ENCODE measurements around the gene PRR5L.

Gene PRR5L

GRCh38 chr11:36308577-36308976, 12.5 kb downstream of the PRR5L start:
- Histone ChIP-seq H3K27me3 (replicated peaks) (no peaks in the 10 kb centered on the region), H3K4me3 (ENCODE audit: low read depth, low read length) (no peak overlapping the region), H3K36me3 (replicated peaks) (no peaks in the 10 kb centered on the region), H3K27ac (no peak overlapping the region)
- TF ChIP-seq CTCF (IDR thresholded peaks at IDR 0.05; ENCODE audit: low read depth, low read length, missing control alignments), result no peak
- in situ Hi-C loops (cut with HindIII; ENCODE audit: low pct_ligation_motif_present, low sequenced_read_pairs), result no loop called here
- no peak for DNase-seq

GRCh38 chr11:36309779-36310178, 13.7 kb downstream of the PRR5L start:
- Histone ChIP-seq H3K27ac (peak overlapping the region; percentile 64), H3K27me3 (replicated peaks) (no peaks in the 10 kb centered on the region), H3K36me3 (replicated peaks) (no peaks in the 10 kb centered on the region), H3K4me3 (ENCODE audit: low read depth, low read length) (no peak overlapping the region)
- in situ Hi-C loops (cut with HindIII; ENCODE audit: low pct_ligation_motif_present, low sequenced_read_pairs), result no loop called here
- TF ChIP-seq CTCF (IDR thresholded peaks at IDR 0.05; ENCODE audit: low read depth, low read length, missing control alignments), result no peak
- no peak for DNase-seq

- in situ Hi-C loops (cut with HindIII; ENCODE audit: low pct_ligation_motif_present, low sequenced_read_pairs), result no loop called here
- Histone ChIP-seq H3K4me3 (ENCODE audit: low read depth, low read length) (no peak overlapping the region), H3K27me3 (replicated peaks) (no peaks in the 10 kb centered on the region), H3K36me3 (replicated peaks) (no peaks in the 10 kb centered on the region), H3K27ac (peak overlapping the region; percentile 54)
- no peak for TF ChIP-seq CTCF (IDR thresholded peaks at IDR 0.05; ENCODE audit: low read depth, low read length, missing control alignments)
- DNase-seq, result no peak
These were observed 16.0 kb downstream of the PRR5L start for GRCh38 chr11:36311926-36312595.

- Histone ChIP-seq H3K27me3 (replicated peaks) (no peaks in the 10 kb centered on the region), H3K4me3 (ENCODE audit: low read depth, low read length) (no peak overlapping the region), H3K27ac (peak overlapping the region; percentile 54), H3K36me3 (replicated peaks) (no peaks in the 10 kb centered on the region)
- DNase-seq, result peak; percentile 79
- in situ Hi-C loops (cut with HindIII; ENCODE audit: low pct_ligation_motif_present, low sequenced_read_pairs), result no loop called here
- no peak for TF ChIP-seq CTCF (IDR thresholded peaks at IDR 0.05; ENCODE audit: low read depth, low read length, missing control alignments)
These were observed 16.8 kb downstream of the PRR5L start for GRCh38 chr11:36312611-36313472.

- no peak overlapping the region for H3K27ac ChIP-seq
- no peak for DNase-seq
- H3K4me3 ChIP-seq (ENCODE audit: low read depth, low read length), result no peak overlapping the region
- in situ Hi-C loops (cut with HindIII; ENCODE audit: low pct_ligation_motif_present, low sequenced_read_pairs), result no loop called here
- H3K36me3 ChIP-seq (replicated peaks), result no peaks in the 10 kb centered on the region
- no peaks in the 10 kb centered on the region for H3K27me3 ChIP-seq (replicated peaks)
- no peak for TF ChIP-seq CTCF (IDR thresholded peaks at IDR 0.05; ENCODE audit: low read depth, low read length, missing control alignments)
These were observed 17.8 kb downstream of the PRR5L start for GRCh38 chr11:36313750-36314433.

All from brain microvascular endothelial cell (primary cell).